Testis (tissue), 5 donors: ENCODE measurements around the gene STARD6. TPM values are rescaled to one million over a fixed set of nuclear protein-coding genes. Genes with fewer than 3 reads are reported as not detected.

Source experiments
- DNase-seq: peaks from one replicate; pipeline ENCODE4 v3.0.0-alpha.2; 2019
- H3K27ac ChIP-seq, 2 donors: fragments of 200-600 bp; sonication (generic); one replicate each; pipeline ENCODE4 v1.5.1; 2019
- H3K27me3 ChIP-seq: fragments of 200-600 bp; sonication (generic); one replicate; pipeline ENCODE4 v1.5.1; 2019
- H3K36me3 ChIP-seq: fragments of 200-600 bp; sonication (generic); one replicate; pipeline ENCODE4 v1.5.1; 2017; ENCODE audit warnings: low read depth; ENCODE audit errors: missing control alignments
- H3K4me1 ChIP-seq: fragments of 200-600 bp; sonication (generic); one replicate; pipeline ENCODE4 v1.5.1; 2019
- H3K4me3 ChIP-seq, 2 donors: fragments of 200-600 bp; sonication (generic); one replicate each; pipeline ENCODE4 v1.5.1; 2017 to 2019
- H3K9me3 ChIP-seq: fragments of 200-600 bp; sonication (generic); one replicate; pipeline ENCODE4 v1.5.1; 2017
- CTCF ChIP-seq, 3 experiments: fragments of 450-650 bp in 2 of 3; fragments of 200-600 bp in 1 of 3; sonication (generic) in 1 of 3; IDR thresholded peaks; one replicate each; pipeline ENCODE4 v1.5.1; 2016 to 2019; ENCODE audit warnings: antibody characterized with exemption in 3 of 3, mild to moderate bottlenecking in 2 of 3, moderate library complexity in 1 of 3
- POLR2A ChIP-seq: fragments of 450-650 bp; IDR thresholded peaks from one replicate; pipeline ENCODE4 v1.6.1; 2017; ENCODE audit warnings: antibody characterized with exemption, mild to moderate bottlenecking, moderate library complexity
- WGBS, 2 donors: methylation state at CpG; one replicate each; pipeline ENCODE4 v1.1.5; 2018; 5-methylcytosine and 5-hydroxymethylcytosine counted together
- intact Hi-C: fragments of 100-400 bp; cut with DNase I; formaldehyde crosslinking; loops from one replicate; pipeline ENCODE4 v1.15.1; 2023; ENCODE audit warnings: low total_unique reads
- long read RNA-seq, 2 donors: transcript quantifications; one replicate each; lab custom pipeline, GENCODE V29; 2026
- polyA plus RNA-seq: library from polyadenylated mRNA; stranded (reverse); fragments of 350-450 nt; fragmentation: Illumina TruSeq; extraction: RNeasy Lipid Tissue Mini Kit (QIAGEN cat#74804); gene quantifications from one replicate; pipeline ENCODE4 v1.2.3, GENCODE V29; 2014; ENCODE audit warnings: low read depth, low replicate concordance; ENCODE audit not compliant: insufficient read depth
- total RNA-seq, 2 donors: library from RNA; depleted of rRNA; stranded (reverse); fragments of >200 nt; gene quantifications; one replicate each; pipeline ENCODE4 v1.2.3, GENCODE V29; 2016

STARD6 gene
- total RNA-seq, result 1 to 10 TPM; 4.4 to 5.7 TPM
- 42.6 TPM for polyA plus RNA-seq
- long read RNA-seq, donor 1, result 0 reads
- long read RNA-seq, donor 2, result 0 reads

- no peaks in the 10 kb centered on the region for H3K4me1 ChIP-seq
- peak; percentile 90 for DNase-seq
- no peaks in the 10 kb centered on the region for H3K9me3 ChIP-seq
- 0% methylated on average over 52 to 62 of the region's 62 CpGs for WGBS, 2 donors
- no peaks in the 10 kb centered on the region for H3K36me3 ChIP-seq
- H3K27ac ChIP-seq, result peak within 1 kb of the TSS; percentile 64 to 81
- TF ChIP-seq CTCF (IDR thresholded peaks at IDR 0.05) (peak in 1 of 3 experiments; percentile 33), POLR2A (no peak)
- peak within 1 kb of the TSS; percentile 69 to 76 for H3K4me3 ChIP-seq
- no peaks in the 10 kb centered on the region for H3K27me3 ChIP-seq
- intact Hi-C loops, result no loop called here
These were observed at the start of gene STARD6, which contains the start of gene C18orf54 for GRCh38 chr18:54357660-54358494. Gene STARD6 (minus strand): TSS chr18:54357858. CDS start chr18:54354573, 3,285 bp downstream. Gene C18orf54 (plus strand): TSS chr18:54357906. CDS start chr18:54360573, 2,667 bp downstream.

GRCh38 chr18:54405290-54405689 lies 47.6 kb upstream of the STARD6 start:
- no peaks in the 10 kb centered on the region for H3K27me3 ChIP-seq
- TF ChIP-seq CTCF (IDR thresholded peaks at IDR 0.05) (no peak), POLR2A (no peak)
- no peak for DNase-seq
- no peaks in the 10 kb centered on the region for H3K4me1 ChIP-seq
- H3K27ac ChIP-seq, result no peak overlapping the region
- intact Hi-C loops, result no loop called here
- no peaks in the 10 kb centered on the region for H3K9me3 ChIP-seq
- no peak overlapping the region for H3K4me3 ChIP-seq
- H3K36me3 ChIP-seq, result no peaks in the 10 kb centered on the region

GRCh38 chr18:54396760-54397159 lies 39.1 kb upstream of the STARD6 start:
- intact Hi-C loops, result no loop called here
- DNase-seq, result no peak
- WGBS, 2 donors, result 95 to 96% methylated on average over 1 of the region's 1 CpG

GRCh38 chr18:54393648-54394294 lies 36.1 kb upstream of the STARD6 start:
- no peaks in the 10 kb centered on the region for H3K36me3 ChIP-seq
- DNase-seq, result no peak
- 85 to 92% methylated on average over 1 of the region's 1 CpG for WGBS, 2 donors
- no peaks in the 10 kb centered on the region for H3K9me3 ChIP-seq
- H3K4me1 ChIP-seq, result no peaks in the 10 kb centered on the region
- no peak overlapping the region for H3K27ac ChIP-seq
- TF ChIP-seq POLR2A (no peak), CTCF (IDR thresholded peaks at IDR 0.05) (no peak)
- intact Hi-C loops, result no loop called here
- H3K27me3 ChIP-seq, result no peaks in the 10 kb centered on the region
- H3K4me3 ChIP-seq, result no peak overlapping the region

More at GRCh38 chr18:54396760-54397159, 39.1 kb upstream of the STARD6 start:
- H3K4me3 ChIP-seq, result no peak overlapping the region
- no peaks in the 10 kb centered on the region for H3K27me3 ChIP-seq
- no peaks in the 10 kb centered on the region for H3K36me3 ChIP-seq
- TF ChIP-seq POLR2A (no peak), CTCF (IDR thresholded peaks at IDR 0.05) (no peak)
- H3K4me1 ChIP-seq, result no peaks in the 10 kb centered on the region
- H3K9me3 ChIP-seq, result no peaks in the 10 kb centered on the region
- H3K27ac ChIP-seq, result no peak overlapping the region
